ENCODE results near the gene C12orf60.

Gene C12orf60

GRCh38 chr12:14839262-14839661 lies 35.8 kb downstream of the C12orf60 start:
- no peak for DNase-seq

- DNase-seq, result no peak
Measured at GRCh38 chr12:14840616-14841015, 37.1 kb downstream of the C12orf60 start.

GRCh38 chr12:14841761-14842160 lies 38.3 kb downstream of the C12orf60 start:
- DNase-seq, result no peak

DNA sequence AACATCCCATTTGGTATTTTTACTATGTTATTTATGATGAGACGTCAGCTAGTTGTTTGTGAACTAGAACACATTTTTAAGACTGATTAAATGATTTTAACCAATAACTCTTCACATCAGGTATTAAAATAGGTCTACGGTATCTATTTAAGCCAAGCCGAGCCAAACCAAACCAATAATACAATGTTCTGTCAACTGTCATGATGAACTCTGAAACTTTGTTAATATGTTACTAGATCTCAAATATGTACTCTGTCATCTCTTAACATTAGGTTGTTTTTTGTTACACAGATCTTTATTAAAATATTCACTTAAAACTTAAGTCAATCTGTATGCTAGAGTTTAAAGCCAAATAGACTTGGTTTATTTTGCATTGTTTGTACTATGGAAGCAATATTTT lies 38.8 kb downstream of the C12orf60 start:
- no peak for DNase-seq

GRCh38 chr12:14843425-14843887 lies 40.0 kb downstream of the C12orf60 start, which contains the start of gene ART4:
Gene ART4, minus strand, starts transcription at chr12:14843526. Its CDS starts 413 bp downstream, at chr12:14843113.
- no peak for DNase-seq

- DNase-seq, result no peak
Measured at GRCh38 chr12:14844401-14844800, 40.9 kb downstream of the C12orf60 start.

DNA sequence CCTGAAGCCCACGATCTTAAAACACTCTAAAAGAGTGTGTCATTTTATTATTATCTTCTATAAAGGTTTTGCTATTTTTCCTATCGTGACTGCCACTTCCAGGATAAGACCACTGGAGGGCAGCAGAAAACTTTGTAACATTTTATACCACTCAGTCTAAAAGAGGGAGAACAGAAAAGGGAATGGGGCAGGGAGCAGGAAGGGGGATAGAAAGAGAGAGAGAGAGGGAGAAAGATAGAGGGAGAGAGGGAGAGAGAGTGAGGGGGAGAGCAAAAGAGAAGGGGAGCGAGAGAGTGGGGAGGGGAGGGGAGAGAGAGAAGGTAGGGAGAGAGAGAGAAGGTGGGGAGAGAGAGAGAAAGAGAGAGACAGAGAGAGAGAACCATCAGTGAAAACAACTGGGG lies 41.9 kb downstream of the C12orf60 start:
- DNase-seq, result no peak

GRCh38 chr12:14846042-14846587 lies 42.6 kb downstream of the C12orf60 start:
- DNase-seq, result no peak

DNA sequence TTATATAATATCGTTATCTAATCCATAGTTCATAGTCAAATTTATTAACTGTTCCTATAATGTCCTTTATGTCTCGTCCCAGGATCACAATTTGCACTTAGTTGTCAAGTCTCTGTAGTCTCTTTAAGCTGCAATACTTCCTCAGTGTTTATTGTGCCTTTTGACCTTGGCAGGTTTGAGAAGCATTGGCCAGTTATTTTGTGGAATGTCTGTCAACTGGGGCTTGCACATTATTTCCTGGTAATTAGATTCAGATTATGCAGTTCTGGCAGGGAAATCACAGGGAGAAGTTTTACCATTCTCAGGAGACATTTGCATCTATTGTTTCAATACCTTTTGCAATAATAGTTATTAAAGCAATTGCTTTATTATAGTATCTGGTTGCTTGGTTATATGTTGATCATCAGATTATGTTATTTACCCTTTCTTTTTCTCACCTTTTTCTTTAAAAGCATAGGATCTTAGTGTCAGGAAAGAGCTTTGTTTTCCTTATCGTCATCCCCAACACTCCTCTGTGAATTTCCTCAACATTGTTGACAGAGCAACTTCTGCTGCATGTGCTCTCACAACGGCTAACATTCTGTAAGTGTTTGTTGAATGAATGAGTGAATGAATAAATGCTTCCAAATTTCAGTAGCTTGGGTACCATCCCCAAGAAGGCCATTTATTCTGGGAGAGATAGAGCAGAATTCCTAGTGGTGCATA lies 43.6 kb downstream of the C12orf60 start:
- DNase-seq, result no peak

DNA sequence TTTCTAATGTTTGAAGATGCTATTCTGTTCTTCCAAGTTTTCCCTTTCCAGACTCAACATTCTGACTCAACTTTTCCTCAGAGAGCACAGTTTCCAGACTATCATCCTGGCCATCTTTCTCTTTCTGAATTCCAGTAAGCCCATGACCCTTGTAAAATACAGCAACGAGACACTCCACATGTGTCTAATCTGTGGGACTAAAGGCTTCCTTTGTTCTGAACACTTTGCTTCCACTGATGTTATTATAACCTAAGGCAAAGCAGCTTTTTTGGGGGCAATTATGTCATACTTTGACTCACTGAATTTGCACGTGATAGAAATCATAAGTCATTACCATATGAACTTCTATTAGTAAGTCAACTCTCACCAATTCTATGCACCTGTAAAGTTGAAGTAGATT lies 46.2 kb downstream of the C12orf60 start:
- no peak for DNase-seq

DNA sequence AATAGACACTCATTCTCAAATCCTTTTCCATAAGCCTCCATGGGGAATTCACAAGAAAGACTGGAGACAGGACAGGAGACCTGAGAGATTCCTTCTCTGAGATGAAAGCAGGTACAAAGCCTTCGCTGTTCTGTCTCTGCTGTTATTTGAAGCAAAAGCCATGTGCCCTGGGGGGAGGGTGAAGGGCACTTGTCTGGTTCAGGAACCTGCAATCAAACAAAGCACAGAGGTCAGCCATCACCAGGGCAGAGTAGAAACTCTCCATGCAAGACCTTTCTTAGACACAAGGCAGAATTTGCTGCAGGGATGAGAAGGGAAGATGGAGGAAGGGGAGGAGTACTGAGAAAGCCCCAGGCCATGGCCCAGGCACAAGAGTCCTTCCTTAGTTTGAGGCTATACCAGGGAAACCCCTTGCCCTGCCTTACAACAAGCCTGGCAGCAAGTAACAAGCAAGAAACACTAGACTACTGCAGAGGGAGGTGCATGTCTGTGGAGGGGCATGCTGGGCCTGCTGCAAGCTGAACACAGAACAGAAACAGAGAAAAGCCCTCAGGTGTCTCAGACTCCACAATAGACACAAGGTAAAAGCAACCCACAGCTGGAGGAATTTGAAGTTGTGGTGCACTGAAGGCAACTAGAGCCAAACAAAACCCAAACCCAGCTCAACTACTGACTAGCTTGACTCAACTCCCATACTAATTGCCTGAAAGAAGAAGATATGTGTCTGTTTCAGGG lies 47.6 kb downstream of the C12orf60 start:
- DNase-seq, result no peak

GRCh38 chr12:14852880-14853279 lies 49.4 kb downstream of the C12orf60 start:
- no peak for DNase-seq

DNA sequence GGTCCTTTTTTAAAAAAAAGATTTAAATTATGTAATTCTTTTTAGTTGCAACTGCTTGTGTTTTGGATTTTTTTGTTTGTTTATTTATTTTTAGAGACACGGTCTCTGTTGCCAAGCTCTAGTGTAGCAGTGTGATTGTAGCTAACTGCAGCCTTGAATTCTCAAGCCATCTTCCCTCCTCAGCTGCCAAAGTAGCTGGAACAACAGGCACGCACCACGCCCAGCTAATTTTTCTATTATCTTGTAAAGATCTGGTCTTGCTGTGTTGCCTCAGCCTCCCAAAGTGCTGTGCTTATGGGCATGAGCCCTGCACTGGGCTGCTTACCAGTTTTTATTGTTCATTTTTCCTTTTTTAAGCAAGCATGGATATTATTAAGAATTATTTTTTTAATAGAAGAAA lies 50.5 kb downstream of the C12orf60 start:
- DNase-seq, result no peak

- DNase-seq, result no peak
Measured at GRCh38 chr12:14854586-14855183, 51.2 kb downstream of the C12orf60 start.

DNA sequence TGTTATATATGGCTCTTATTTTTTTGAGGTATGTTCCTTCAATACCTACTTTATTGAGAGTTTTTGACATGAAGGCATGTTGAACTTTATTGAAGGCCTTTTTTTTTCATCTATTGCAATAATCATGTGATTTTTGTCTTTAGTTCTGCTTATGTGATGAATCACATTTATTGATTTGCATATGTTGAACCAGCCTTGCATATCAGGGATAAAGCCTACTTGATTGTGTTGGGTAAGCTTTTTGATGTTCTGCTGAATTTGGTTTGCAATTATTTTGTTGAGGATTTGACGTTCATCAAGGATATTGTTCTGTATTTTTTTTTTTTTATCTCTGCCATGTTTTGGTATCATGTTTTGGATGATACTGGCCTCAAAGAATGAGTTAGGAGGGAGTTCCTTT lies 55.0 kb downstream of the C12orf60 start:
- DNase-seq, result no peak

- DNase-seq, result no peak
Measured at GRCh38 chr12:14860490-14860889, 57.0 kb downstream of the C12orf60 start.

DNA sequence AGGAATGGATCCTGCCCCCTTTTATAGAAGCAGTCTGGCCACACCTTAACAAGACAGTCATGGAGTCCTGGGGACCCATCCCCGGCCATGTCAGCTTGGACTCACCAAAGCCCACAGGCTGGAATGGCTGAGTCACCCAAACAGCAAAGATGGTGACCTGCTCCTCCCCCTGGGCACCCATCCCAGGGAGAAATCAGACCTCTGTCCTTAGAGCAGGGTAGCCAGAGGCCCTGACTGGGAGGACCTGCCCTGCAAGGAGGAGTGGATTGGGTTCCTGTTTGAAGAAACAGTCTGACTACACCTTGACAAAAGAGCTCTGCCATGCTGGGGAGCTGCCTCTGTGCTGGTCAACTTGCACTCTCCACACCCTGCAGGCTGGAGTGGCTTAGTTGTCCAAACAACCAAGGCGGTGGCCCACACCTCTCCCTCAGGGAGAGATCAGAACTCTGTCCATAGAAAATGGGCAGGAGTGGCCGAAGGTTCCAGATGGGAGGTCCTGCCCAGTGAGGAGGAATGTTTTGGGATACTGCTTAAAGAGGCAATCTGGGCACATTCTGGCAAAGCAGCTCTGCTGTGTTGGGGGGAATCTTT lies 65.5 kb downstream of the C12orf60 start:
- no peak for DNase-seq

GRCh38 chr12:14871247-14871646 lies 67.8 kb downstream of the C12orf60 start:
- DNase-seq, result no peak

GRCh38 chr12:14871886-14872285 lies 68.4 kb downstream of the C12orf60 start:
- DNase-seq, result no peak

GRCh38 chr12:14873440-14874185 lies 70.1 kb downstream of the C12orf60 start:
- no peak for DNase-seq

All from activated gamma-delta T cell (primary cell).